Glomerular visceral epithelial cell (primary cell): ENCODE data around the gene NRG3.
"Not testable (repeated sequence)": the region's sequence is repeated elsewhere in the genome, so short reads cannot be mapped to it uniquely, and the experiment has no call there.

Experiments used
- DNase-seq: peaks from one replicate; pipeline ENCODE4 v3.0.0-alpha.2; 2016; ENCODE audit errors: extremely low spot score

The NRG3 gene

GRCh38 chr10:82678451-82678850 lies 803.5 kb downstream of the NRG3 start:
- DNase-seq = not testable (repeated sequence)

GRCh38 chr10:82680608-82681007 lies 805.6 kb downstream of the NRG3 start:
- DNase-seq = no peak

GRCh38 chr10:82683945-82684344 lies 809.0 kb downstream of the NRG3 start:
- DNase-seq = no peak

- DNase-seq = no peak
Measured at GRCh38 chr10:82685087-82685486, 810.1 kb downstream of the NRG3 start.

- no peak for DNase-seq
Measured at GRCh38 chr10:82691211-82691610, 816.2 kb downstream of the NRG3 start.

- no peak for DNase-seq
Measured at GRCh38 chr10:82692458-82692857, 817.5 kb downstream of the NRG3 start.

- DNase-seq = no peak
Measured at GRCh38 chr10:82721831-82722230, 846.8 kb downstream of the NRG3 start.

GRCh38 chr10:82722273-82722672 lies 847.3 kb downstream of the NRG3 start:
- no peak for DNase-seq

- DNase-seq = no peak
Measured at GRCh38 chr10:82736305-82736704, 861.3 kb downstream of the NRG3 start.

GRCh38 chr10:82737549-82737948 lies 862.6 kb downstream of the NRG3 start:
- no peak for DNase-seq

- DNase-seq = no peak
Measured at GRCh38 chr10:82738592-82738991, 863.6 kb downstream of the NRG3 start.

GRCh38 chr10:82742478-82742877 lies 867.5 kb downstream of the NRG3 start:
- peak; percentile 46 for DNase-seq

GRCh38 chr10:82742898-82743297 lies 867.9 kb downstream of the NRG3 start:
- DNase-seq = no peak

- DNase-seq = no peak
Measured at GRCh38 chr10:82750538-82750937, 875.5 kb downstream of the NRG3 start.

- DNase-seq = no peak
Measured at GRCh38 chr10:82757397-82757796, 882.4 kb downstream of the NRG3 start.

- DNase-seq = no peak
Measured at GRCh38 chr10:82757901-82758300, 882.9 kb downstream of the NRG3 start.

- DNase-seq = no peak
Measured at GRCh38 chr10:82759050-82759449, 884.1 kb downstream of the NRG3 start.

- DNase-seq = no peak
Measured at GRCh38 chr10:82762641-82763040, 887.6 kb downstream of the NRG3 start.

GRCh38 chr10:82768040-82768439 lies 893.0 kb downstream of the NRG3 start:
- DNase-seq = no peak

GRCh38 chr10:82778908-82779307 lies 903.9 kb downstream of the NRG3 start:
- no peak for DNase-seq

- no peak for DNase-seq
Measured at GRCh38 chr10:82796510-82796909, 921.5 kb downstream of the NRG3 start.

- DNase-seq = no peak
Measured at GRCh38 chr10:82801289-82801688, 926.3 kb downstream of the NRG3 start.

- DNase-seq = no peak
Measured at GRCh38 chr10:82811621-82812020, 936.6 kb downstream of the NRG3 start.

- no peak for DNase-seq
Measured at GRCh38 chr10:82813856-82814255, 938.9 kb downstream of the NRG3 start.

- no peak for DNase-seq
Measured at GRCh38 chr10:82814635-82815034, 939.6 kb downstream of the NRG3 start.
